T-helper 22 cell (primary cell): ENCODE measurements around the gene EDC3.
"Not testable (repeated sequence)": the region's sequence is repeated elsewhere in the genome, so short reads cannot be mapped to it uniquely, and the experiment has no call there.

Experiments used
- DNase-seq: peaks from one replicate; pipeline ENCODE4 v3.0.0-alpha.2; 2020; ENCODE audit warnings: low read depth

Gene EDC3

DNA sequence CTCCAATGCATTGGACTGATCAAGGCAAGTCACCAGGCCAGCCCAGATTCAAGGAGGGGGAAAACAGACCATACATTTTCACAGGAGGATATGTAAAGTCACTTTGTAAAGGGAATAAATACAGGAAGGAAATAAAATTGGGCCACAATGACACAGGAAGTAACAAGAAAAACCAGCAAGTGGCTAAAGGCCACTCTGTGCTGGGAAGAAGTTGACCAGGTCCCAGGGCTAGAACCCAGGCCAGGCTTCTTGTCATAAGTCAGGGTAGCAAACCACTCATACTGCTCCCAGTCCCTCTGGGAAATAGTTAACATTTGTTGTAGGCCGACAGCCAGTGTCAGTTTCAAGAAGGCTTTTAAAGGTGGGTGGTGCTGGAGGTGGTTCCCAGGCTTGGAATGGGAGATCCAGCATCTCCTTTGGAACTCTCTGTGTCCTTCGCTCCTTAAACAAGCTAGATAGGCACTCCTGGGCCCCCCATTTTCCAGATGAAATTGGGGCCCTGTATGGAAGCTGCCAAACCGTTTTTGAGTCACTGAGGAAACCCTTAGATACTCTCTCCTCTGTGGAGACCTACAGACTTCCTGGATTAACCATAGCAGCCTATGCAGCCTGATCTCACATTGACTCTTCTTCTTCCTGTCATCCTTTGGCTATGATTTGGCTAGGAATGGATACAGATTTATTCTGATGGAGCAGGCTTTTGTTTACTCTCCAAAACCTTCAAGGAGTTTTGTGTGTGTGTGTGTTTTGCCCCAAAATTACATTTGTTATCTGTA, 14.7 kb upstream of the EDC3 start:
- no peak for DNase-seq

DNA sequence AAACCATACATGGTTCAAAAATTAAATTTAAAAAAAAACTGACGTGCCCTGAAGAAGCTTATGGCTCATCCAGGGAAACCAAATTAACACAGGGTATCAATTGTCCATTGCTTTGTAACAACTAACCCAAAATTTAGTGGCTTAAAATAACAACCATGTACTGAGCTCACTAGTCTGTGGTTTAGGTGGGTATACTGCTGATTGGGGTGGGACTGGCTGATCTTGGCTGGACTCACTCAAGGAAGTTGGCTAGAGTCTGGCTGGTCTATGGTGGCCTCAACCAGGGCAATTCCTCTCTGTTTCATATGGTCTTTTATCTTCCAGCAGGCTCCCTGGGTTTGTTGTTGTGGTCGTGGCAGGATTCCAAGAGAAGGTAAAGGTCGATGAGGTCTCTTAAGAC, 14.1 kb upstream of the EDC3 start:
- no peak for DNase-seq

DNA sequence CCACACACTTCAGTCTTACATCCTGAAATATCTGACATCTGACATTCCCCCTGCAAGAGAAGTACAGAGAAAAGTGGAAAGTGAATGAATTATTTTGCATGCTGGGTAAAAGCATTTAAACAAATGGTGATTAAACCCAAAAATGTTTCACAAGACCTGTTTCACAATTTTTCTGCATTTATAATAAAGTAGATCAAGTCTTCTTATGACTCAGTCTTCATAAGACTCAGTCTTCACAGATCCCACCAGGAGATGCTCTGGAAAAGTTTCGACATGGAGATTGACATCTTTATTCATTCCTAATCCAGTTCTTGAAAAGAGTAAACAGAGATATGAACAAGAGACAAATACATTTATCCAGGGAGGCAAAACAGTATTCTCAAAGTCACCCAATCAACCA, 13.2 kb upstream of the EDC3 start:
- no peak for DNase-seq

DNA sequence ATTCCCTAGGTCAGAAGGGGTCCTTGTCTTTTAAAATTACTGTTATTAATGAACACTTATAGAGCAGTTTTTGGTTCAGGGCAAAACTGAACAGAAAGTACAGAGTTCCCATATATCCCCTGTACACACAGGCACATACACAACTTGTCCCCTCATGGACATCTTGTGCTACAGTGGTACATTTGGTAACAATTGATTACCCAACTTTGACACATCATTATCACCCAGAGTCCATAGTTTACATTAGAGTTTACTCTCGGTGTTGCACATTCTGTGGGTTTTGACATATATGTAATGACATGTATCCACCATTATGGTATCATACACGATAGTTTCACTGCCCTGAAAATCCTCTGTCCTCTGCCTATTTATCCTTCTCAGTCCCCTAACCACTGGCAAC, 984 bp upstream of the EDC3 start:
- DNase-seq, result no peak

DNA sequence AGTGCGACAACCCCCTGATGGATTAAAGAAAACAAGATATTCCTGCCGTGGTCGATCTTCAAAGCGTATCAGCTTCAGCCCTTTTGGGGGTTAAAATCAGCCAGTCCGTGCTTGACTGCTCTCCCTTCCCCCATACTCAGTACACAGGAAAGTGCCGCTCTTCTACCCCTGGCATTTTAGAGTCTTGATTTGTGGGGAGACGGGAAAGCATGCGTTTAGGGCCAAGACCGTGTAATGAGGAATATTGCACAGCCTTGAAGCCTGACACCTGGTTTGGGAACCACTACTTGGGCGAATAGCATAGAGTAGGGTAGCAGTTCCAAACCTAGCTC, 540 bp upstream of the EDC3 start:
- no peak for DNase-seq

DNA sequence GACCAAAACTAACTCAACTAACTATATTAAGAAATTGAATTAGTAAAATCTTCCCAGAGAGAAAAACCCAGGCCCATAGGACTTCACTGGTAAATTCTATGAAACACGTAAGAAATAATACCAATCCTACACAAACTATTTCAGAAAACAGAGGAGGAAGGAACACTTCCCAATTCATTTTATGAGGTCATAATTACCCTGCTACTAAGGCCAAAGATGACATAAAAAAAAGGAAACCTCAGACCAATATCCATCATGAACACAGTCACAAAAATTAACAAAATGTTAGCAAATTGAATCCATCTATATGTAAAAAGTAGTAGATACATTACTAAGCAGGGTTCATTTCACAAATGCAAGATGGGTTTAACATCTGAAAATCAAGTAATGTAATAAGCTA, 3.5 kb downstream of the EDC3 start:
- no peak for DNase-seq

DNA sequence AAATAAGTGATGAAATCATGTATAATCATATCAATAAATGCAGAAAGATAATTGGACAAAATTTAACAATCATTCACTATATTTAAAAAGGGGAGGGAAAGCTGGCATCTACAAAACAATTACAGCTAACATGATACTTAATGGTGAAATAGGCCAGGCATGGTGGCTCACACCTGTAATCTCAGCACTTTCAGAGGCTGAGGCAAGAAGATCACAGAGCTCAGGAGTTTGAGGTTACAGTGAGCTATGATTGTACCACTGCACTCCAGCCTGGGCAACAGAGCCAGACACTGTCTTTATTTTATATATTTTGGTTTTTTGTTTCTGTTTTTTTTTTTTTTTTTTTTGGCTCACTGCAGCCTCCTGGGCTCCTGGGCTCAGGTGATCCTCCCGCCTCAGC, 12.1 kb downstream of the EDC3 start:
- no peak for DNase-seq

DNA sequence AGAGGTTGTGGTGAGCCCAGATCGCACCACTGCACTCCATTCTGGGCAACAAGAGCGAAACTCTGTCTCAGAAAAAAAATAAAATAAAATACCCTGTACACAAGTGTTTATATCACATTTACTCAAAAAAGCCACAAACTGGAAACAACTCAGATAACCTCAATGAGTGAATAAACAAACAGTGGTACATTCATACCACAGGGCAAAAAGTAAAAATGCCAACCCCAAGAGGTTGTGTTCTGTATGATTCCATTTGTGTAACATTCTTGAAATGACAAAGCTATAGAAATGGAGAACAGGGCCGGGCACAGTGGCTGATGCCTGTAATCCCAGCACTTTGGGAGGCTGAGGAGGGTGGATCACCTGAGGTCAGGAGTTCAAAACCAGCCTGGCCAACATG, 12.9 kb downstream of the EDC3 start:
- DNase-seq, result no peak

DNA sequence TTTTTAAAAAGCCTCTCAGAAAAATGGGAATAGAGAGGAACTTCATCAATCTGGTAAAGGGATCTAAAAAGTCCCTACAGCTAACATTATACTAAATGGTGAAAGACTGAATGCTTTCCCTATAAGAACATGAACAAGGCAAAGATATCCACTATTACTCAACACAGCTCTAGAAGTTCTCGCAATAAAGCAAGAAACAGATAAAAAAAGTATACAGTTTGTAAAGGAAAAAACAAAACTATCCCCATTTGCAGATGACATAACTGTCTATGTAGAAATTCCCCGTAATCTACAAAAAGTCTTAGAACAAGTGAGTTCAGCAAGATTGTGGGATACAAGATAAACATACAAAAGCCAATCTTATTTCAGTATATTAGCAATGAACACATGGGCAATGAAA, 15.4 kb downstream of the EDC3 start:
- DNase-seq, result no peak

DNA sequence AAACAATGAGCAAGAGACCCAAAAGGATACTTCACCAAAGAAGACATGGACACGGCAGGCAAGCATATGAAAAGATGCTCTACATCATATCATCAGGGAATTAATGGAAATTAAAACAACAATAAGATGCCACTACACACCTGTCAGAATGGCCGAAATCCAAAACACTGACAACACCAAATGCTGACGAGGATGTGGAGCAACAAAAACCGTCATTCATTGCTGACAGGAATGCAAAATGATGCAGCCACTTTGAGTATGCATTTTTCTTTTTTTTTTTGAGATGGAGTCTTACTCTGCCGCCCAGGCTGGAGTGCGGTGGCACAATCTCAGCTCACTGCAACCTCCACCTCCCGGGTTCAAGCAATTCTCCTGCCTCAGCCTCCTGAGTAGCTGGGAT, 19.0 kb downstream of the EDC3 start:
- DNase-seq, result no peak

DNA sequence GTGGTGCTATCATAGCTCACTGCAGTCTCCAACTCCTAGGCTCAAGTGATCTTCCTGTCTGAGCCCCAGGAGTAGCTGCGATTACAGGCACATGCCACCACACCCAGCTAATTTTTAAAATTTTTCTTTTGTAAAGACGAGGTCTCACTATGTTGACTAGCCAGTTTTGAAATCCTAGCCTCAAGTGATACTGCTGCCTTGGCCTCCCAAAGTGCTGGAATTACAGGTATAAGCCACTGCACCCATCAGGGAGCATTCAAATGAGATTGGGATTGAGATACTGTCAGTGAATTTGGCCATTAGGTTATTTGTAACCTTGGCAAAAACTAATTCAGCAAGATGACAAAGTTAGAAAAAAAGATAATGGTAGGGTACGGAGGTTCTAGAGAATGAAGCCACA, 21.7 kb downstream of the EDC3 start:
- DNase-seq, result no peak

DNA sequence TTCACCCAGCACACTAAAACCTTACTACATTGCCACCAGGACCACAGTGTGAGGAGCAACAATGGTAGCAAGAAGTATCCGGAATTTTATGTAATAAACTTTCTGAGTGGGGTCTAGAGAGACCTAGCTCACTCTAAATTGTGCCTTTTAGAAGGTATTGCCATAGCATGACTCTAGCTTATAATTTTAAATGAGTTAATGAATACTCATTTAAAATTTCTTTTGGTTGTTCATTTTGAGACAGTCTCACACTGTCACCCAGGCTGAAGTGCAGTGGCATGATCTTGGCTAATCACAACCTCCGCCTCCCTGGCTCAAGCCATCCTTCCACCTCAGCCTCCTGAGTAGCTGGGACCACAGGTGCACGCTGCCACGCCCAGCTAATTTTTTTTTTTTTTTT, 26.2 kb downstream of the EDC3 start:
- DNase-seq, result no peak

DNA sequence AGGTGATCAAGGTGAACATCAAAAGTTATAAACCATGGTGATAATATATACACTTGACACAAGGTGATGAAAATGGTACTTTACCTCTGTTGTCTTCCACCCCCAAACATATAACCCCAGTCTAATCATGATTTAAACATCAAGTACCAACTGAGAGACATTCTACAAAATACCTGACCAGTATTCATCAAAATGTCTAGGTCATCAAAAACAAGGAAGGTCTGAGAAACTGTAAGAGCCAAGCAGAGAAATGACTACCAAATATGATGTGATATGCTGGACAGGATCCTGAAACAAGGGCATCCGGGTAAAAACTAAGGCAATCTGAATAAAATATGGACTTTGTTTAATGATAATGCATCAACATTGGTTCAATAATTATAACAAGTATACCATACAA, 27.8 kb downstream of the EDC3 start:
- no peak for DNase-seq

DNA sequence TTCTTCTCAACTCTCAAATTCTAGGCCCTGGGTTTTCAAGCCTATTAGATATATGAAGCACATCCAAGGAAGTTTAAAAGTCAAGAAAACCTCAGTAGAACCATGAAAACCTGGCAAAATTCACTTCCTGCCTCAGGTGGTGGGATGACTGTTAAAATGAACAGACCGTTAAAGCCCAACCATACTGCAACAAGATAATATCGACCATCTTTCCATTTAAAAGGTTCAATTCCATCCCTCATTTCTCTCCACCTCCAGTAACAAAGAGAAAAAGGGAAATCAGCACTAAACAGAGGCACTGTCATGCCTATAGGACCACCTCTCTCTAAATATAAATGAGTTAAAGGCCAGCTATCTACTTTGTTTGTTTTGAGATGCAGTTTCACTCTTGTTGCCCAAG, 31.2 kb downstream of the EDC3 start:
- no peak for DNase-seq

DNA sequence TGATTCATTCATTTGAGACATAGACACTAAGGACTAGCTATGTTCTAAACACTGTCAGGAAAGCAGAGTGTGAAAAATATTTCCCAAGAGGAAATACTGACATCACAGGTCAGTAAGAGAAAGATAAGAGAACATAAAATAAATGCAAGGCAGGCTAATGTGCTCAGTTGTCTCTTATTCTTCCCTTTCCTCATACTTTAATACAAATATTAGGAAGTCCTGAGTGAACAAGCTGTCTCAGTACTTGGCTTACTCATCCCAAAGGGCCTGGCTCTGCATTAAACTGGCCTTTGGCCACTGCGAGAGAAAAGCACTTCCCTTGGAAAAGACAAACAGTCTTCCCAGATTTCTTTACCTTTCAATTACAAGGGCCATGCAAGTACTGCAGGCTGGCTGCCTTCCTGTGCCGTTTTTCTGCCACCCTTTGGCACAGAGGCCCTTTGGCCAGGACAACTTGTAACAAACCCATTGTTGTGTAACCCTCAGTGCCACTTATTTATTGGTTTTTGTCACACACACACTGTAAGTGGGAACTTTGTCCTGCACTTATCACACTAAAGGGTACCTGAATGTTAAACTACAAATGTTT, 31.7 kb downstream of the EDC3 start:
- DNase-seq, result no peak

DNA sequence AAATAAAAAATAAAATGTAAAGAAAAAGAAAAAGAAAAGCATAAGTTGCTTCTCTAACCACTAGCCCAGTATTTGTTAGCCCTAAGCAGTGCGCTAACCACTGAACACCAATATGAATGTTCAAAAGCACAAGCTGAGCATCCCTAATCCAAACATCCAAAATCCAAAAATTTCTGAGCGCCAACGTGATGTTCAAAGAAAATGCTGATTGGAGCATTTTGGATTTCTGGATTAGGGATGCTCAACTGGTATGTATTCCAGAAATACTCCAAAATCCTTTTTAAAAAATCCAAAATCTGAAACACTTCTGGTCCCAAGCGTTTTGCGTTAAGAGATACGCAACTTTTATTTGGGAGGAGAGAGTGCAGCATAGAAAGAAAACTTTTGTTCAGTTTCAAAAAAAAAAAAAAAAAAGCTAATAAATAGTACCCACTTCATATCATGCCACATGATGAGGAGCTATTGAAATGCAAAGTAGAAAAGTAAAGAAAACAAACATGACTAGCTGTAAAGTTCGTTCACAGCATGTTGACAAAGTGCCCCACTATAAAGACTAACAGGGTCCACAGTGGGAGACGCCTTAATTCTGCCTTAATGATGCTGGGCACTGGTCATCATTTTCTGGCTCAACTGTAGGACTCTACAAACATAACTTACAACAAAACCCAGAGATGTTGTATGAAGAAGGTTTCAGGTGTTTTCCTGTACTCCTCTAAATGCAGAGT, 32.4 kb downstream of the EDC3 start:
- no peak for DNase-seq

DNA sequence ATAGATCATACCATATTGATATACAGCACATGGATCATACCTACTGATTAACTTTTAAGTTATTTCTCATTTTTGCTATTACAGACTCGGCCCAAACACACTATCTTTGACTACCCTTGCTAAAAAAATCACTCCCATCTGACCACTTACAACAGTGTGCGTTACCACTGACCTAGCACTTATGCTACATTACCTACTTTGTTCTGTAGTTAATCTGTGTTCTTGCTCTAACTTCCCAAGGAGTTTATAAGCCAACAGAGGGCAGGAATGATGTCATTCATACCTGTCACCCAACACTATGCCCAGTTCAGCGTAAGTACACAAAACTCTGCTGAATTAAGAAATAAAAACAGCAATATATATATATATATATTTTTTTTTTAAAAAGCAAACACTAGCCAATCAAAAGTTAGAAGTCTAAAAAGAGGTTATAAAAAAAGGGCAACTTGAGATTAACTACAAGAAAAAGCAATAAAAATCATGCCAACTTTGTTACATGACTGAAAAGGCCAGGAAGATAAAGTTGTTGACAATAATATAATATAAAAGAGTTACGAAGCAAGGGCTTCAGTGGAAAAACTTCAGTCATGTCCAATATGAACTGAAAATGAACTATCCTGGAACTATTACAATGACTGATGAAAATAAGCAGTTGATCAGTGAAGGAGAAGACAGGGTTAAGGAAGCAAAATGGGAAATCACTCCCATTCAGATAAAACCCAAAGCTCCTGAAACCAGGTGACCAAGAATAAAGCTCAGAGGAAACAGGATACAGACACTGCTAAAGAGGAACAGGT, 33.6 kb downstream of the EDC3 start:
- DNase-seq, result no peak

DNA sequence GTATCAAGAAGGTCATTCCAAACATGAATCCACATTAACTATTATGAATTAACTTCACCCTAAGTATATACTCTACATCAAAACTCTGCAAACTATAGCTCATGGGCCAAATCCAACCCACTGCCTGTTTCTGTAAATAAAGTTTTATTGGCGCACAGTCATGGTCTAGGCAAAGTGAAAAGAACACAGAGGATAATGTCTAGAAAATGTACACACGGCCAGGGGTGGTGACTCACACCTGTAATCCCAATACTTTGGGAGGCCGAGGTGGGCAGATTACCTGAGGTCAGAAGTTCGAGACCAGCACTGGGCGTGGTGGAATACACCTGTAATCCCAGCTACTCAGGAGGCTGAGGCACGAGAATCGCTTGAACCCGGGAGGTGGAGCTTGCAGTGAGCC, 34.5 kb downstream of the EDC3 start:
- not testable (repeated sequence) for DNase-seq

DNA sequence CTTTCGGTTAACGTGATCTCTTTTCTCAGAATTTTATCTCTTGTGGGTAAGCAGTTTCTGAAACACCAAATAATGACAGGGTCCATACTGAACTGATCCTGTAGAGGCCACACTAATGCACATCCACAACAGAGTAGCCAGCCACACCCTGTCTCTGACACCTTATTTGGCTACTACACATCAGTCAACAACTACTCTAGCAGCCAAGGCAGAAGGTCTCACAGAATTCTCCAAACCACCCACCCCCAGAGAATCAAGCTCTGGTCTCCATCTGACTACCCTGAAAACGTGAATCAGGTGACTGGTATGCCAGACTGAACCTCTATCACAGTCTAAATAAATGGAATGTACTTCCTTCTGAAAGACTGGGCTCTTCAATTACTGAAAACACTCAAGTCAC, 38.0 kb downstream of the EDC3 start:
- DNase-seq, result no peak

DNA sequence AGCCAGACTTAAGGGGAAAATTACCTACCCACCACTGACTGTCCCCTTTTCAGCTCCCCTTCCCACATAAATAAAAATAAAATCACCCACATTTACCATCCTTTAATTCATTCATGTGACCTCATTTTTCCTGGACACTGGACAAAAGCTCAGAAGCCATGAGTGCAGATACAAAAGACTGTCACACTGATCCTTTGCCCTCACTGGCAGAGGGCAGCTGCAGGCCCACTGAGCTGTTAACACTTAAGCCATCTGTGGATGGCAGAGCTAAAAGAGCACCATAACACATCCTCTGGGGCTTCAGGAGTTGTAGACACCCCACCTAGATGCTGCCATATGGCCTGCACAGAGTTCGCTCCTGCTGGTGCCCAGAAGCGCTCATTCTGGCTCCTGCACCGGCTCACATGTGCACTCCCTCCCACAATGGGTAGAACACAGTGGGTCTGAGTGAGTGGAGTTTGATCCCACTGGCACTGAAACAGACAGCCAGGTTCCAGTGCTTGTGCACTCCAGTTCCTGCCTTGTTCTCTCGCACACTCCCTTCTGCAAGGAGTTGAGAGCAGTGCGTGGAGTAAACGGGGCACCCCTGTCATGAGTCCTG, 38.8 kb downstream of the EDC3 start:
- DNase-seq, result no peak

DNA sequence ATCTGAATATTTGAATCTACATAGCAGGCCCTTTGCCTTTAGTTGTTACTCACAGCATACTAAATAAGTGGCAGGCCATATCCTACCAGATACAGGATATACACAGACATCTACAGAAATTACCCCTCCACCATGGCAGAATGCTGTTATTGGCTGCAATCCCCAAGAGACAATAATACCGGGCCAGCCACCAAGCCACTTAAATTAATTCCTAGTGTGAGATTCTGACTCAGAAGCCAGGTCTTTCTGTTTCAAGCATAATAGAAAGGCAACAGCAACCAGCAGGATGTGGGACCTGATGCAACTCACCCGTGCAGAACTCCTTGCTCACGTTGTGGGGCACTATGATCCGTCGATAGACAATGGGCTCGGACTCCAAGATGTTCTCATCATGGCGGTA, 40.4 kb downstream of the EDC3 start:
- no peak for DNase-seq

DNA sequence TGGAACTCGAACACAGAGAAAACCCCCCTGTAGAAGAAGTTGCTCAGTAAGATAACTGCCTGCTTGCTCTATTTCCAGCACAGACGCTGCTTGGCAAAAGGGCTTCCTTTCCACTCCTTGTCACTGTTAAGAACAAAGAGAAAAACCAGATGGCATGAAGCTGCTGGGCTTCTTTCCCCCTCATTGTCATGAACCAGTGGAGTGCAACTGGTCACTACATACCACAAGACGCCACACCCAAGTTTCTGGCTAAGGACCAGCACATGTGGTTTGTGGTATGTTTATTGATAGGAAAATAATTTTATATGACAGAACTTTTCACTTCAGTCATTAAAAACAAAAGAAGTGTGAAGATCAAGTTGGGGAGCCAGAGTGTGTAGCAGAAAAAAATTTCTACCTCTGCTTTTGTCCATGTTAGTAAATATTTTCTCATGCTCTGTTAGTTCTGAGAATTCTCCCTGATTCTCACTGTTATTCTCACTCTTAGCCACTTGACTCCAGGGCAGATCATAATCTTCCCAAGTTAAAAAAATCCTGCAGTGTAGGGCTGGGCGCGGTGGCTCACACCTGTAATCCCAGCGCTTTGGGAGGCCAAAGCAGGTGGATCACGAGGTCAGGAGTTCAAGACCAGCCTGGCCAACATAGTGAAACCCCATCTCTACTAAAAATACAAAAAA, 42.3 kb downstream of the EDC3 start:
- no peak for DNase-seq
